WTC11 (cell line): Measurements from ENCODE around the gene PTPRB. TPM values are rescaled to one million over a fixed set of nuclear protein-coding genes. Genes with fewer than 3 reads are reported as not detected.

ENCODE experiments used
- ATAC-seq: fragments of 200-7000 bp; cut with Tn5 transposase; 2 replicates; pipeline ENCODE4 v1.10.0; 2021; ENCODE audit warnings: mild to moderate bottlenecking, moderate library complexity
- CTCF ChIA-PET: fragments of 300-600 bp; sonication (Branson Sonifier 250); formaldehyde crosslinking; loops from one replicate; lab custom pipeline; 2021; ENCODE audit warnings: antibody characterized with exemption; lab: Charles Lee
- POLR2A ChIA-PET: fragments of 350-600 bp; sonication (Branson Sonifier 250); formaldehyde crosslinking; loops from one replicate; lab custom pipeline; 2021; ENCODE audit warnings: antibody characterized with exemption; lab: Charles Lee
- DNase-seq: peaks from one replicate; pipeline ENCODE4 v3.0.0; 2021; ENCODE audit warnings: low spot score
- H3K27ac Mint-ChIP-seq: 2 replicates; pipeline ENCODE4 v1.8.0; 2021; ENCODE audit warnings: mixed read lengths
- H3K27me3 Mint-ChIP-seq: 2 replicates; pipeline ENCODE4 v1.8.0; 2021; ENCODE audit warnings: low read depth, mild to moderate bottlenecking, moderate library complexity, mixed read lengths
- H3K36me3 Mint-ChIP-seq: 2 replicates; pipeline ENCODE4 v1.8.0; 2021; ENCODE audit warnings: mixed read lengths
- H3K4me1 Mint-ChIP-seq: 2 replicates; pipeline ENCODE4 v1.8.0; 2022; ENCODE audit warnings: mixed read lengths
- H3K4me3 Mint-ChIP-seq: 2 replicates; pipeline ENCODE4 v1.8.0; 2021; ENCODE audit warnings: mild to moderate bottlenecking, moderate library complexity, mixed read lengths
- H3K9me3 Mint-ChIP-seq: 2 replicates; pipeline ENCODE4 v1.8.0; 2021; ENCODE audit warnings: mixed read lengths
- ATF1 ChIP-seq: sonication (generic); formaldehyde crosslinking; IDR thresholded peaks from 2 replicates; pipeline ENCODE4 v1.8.1; 2023; ENCODE audit warnings: mild to moderate bottlenecking, moderate library complexity, missing genetic modification reagents
- CBFB ChIP-seq: sonication (generic); formaldehyde crosslinking; IDR thresholded peaks from 2 replicates; pipeline ENCODE4 v1.8.1; 2022; ENCODE audit warnings: mild to moderate bottlenecking, low read depth, missing genetic modification reagents
- ELF4 ChIP-seq: sonication (generic); formaldehyde crosslinking; IDR thresholded peaks from 2 replicates; pipeline ENCODE4 v1.8.1; 2022; ENCODE audit warnings: low read depth, mild to moderate bottlenecking, moderate library complexity, missing genetic modification reagents
- FOXJ3 ChIP-seq: sonication (generic); formaldehyde crosslinking; IDR thresholded peaks from 2 replicates; pipeline ENCODE4 v1.9.0; 2021; ENCODE audit warnings: missing genetic modification reagents, mild to moderate bottlenecking, borderline replicate concordance
- KAT7 ChIP-seq: sonication (generic); formaldehyde crosslinking; IDR thresholded peaks from 2 replicates; pipeline ENCODE4 v1.8.1; 2023; ENCODE audit warnings: missing genetic modification reagents, mild to moderate bottlenecking, borderline replicate concordance
- NFYB ChIP-seq: sonication (generic); formaldehyde crosslinking; conservative IDR thresholded peaks from 2 replicates; pipeline ENCODE4 v1.8.0; 2022; ENCODE audit warnings: low read depth, missing genetic modification reagents
- NR3C1 ChIP-seq: sonication (generic); formaldehyde crosslinking; conservative IDR thresholded peaks from 2 replicates; pipeline ENCODE4 v1.8.1; 2023; ENCODE audit warnings: low read depth, mild to moderate bottlenecking, missing genetic modification reagents
- OVOL2 ChIP-seq: fragments of 250-450 bp; sonication (Bioruptor Pico); IDR thresholded peaks from 2 replicates; pipeline ENCODE4 v1.9.0; 2021; ENCODE audit warnings: mild to moderate bottlenecking, borderline replicate concordance
- RORB ChIP-seq: fragments of 250-450 bp; sonication (Bioruptor Pico); IDR thresholded peaks from 2 replicates; pipeline ENCODE4 v1.9.0; 2021; ENCODE audit warnings: mild to moderate bottlenecking
- SMAD3 ChIP-seq: sonication (generic); formaldehyde crosslinking; IDR thresholded peaks from 2 replicates; pipeline ENCODE4 v1.8.0; 2022; ENCODE audit warnings: missing genetic modification reagents, mild to moderate bottlenecking, borderline replicate concordance
- SMAD4 ChIP-seq: sonication (generic); formaldehyde crosslinking; IDR thresholded peaks from 2 replicates; pipeline ENCODE4 v1.8.0; 2022; ENCODE audit warnings: mild to moderate bottlenecking, missing genetic modification reagents
- ZNF121 ChIP-seq: sonication (generic); formaldehyde crosslinking; IDR thresholded peaks from 2 replicates; pipeline ENCODE4 v1.8.0; 2023; ENCODE audit warnings: missing genetic modification reagents
- ZNF219 ChIP-seq: sonication (generic); formaldehyde crosslinking; IDR thresholded peaks from 2 replicates; pipeline ENCODE4 v1.8.0; 2023; ENCODE audit warnings: missing genetic modification reagents, mild to moderate bottlenecking, borderline replicate concordance
- ZNF263 ChIP-seq: sonication (generic); formaldehyde crosslinking; IDR thresholded peaks from 2 replicates; pipeline ENCODE4 v1.8.1; 2022; ENCODE audit warnings: low read depth, mild to moderate bottlenecking, moderate library complexity, missing genetic modification reagents
- total RNA-seq: library from RNA; stranded (reverse); gene quantifications from 3 replicates; pipeline ENCODE4 v1.2.3, GENCODE V29; 2021
- TF ChIP-seq, protein P1 (sequence below): fragments of 200-600 bp; IDR thresholded peaks from 2 replicates; pipeline ENCODE4 v1.8.0; 2022; ENCODE audit warnings: antibody characterized with exemption
- TF ChIP-seq, protein P2 (sequence below): sonication (generic); formaldehyde crosslinking; IDR thresholded peaks from 2 replicates; pipeline ENCODE4 v1.8.0; 2023; ENCODE audit warnings: missing genetic modification reagents
- TF ChIP-seq, protein P3 (sequence below): sonication (generic); formaldehyde crosslinking; IDR thresholded peaks from 2 replicates; pipeline ENCODE4 v1.8.1; 2022; ENCODE audit warnings: low read depth, mild to moderate bottlenecking, moderate library complexity, missing genetic modification reagents, borderline replicate concordance
- TF ChIP-seq, protein P4 (sequence below): sonication (generic); formaldehyde crosslinking; IDR thresholded peaks from 2 replicates; pipeline ENCODE4 v1.8.1; 2023; ENCODE audit warnings: mild to moderate bottlenecking, missing genetic modification reagents, moderate library complexity
- TF ChIP-seq, protein P5 (sequence below): sonication (generic); formaldehyde crosslinking; IDR thresholded peaks from 2 replicates; pipeline ENCODE4 v1.8.0; 2022; ENCODE audit warnings: mild to moderate bottlenecking, missing genetic modification reagents
- TF ChIP-seq, protein P6 (sequence below): fragments of 250-450 bp; sonication (Bioruptor Pico); IDR thresholded peaks from 2 replicates; pipeline ENCODE4 v1.8.0; 2021; ENCODE audit warnings: mild to moderate bottlenecking

The PTPRB gene
- total RNA-seq, 1 experiment from 2014 or later: 3.3 TPM

DNA sequence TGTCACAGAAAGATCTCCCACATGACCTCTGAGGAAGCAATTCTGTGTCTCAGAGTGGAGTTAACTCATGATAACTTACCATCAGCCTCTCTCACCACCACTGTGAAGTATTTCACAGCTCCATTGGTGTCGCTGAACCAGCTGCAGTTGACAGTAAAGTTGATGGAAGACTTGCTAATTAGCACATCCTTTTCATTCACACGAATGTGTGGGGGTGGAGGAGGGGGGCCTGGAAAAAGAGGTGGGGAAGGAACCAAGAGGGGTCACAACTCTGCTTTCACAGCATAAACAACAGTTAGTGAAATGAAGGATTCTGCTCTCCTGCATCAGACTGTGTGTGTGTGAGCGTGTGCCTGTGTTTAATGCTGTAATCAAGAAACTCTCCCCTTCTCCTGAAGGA, 82.1 kb downstream of the PTPRB start (continued):
- TF ChIP-seq, protein P1, sequence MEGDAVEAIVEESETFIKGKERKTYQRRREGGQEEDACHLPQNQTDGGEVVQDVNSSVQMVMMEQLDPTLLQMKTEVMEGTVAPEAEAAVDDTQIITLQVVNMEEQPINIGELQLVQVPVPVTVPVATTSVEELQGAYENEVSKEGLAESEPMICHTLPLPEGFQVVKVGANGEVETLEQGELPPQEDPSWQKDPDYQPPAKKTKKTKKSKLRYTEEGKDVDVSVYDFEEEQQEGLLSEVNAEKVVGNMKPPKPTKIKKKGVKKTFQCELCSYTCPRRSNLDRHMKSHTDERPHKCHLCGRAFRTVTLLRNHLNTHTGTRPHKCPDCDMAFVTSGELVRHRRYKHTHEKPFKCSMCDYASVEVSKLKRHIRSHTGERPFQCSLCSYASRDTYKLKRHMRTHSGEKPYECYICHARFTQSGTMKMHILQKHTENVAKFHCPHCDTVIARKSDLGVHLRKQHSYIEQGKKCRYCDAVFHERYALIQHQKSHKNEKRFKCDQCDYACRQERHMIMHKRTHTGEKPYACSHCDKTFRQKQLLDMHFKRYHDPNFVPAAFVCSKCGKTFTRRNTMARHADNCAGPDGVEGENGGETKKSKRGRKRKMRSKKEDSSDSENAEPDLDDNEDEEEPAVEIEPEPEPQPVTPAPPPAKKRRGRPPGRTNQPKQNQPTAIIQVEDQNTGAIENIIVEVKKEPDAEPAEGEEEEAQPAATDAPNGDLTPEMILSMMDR: no peak
- TF ChIP-seq, protein P2, sequence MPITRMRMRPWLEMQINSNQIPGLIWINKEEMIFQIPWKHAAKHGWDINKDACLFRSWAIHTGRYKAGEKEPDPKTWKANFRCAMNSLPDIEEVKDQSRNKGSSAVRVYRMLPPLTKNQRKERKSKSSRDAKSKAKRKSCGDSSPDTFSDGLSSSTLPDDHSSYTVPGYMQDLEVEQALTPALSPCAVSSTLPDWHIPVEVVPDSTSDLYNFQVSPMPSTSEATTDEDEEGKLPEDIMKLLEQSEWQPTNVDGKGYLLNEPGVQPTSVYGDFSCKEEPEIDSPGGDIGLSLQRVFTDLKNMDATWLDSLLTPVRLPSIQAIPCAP (CRISPR knock-in tag): no peak
- TF ChIP-seq CBFB (no peak), ZNF121 (CRISPR knock-in tag) (no peak), ZNF263 (CRISPR knock-in tag) (no peak), NFYB (no peak), SMAD4 (CRISPR knock-in tag) (no peak), ELF4 (CRISPR knock-in tag) (no peak), ATF1 (CRISPR knock-in tag) (no peak), KAT7 (CRISPR knock-in tag) (no peak)
- TF ChIP-seq, protein P3, sequence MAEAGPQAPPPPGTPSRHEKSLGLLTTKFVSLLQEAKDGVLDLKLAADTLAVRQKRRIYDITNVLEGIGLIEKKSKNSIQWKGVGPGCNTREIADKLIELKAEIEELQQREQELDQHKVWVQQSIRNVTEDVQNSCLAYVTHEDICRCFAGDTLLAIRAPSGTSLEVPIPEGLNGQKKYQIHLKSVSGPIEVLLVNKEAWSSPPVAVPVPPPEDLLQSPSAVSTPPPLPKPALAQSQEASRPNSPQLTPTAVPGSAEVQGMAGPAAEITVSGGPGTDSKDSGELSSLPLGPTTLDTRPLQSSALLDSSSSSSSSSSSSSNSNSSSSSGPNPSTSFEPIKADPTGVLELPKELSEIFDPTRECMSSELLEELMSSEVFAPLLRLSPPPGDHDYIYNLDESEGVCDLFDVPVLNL: no peak

DNA sequence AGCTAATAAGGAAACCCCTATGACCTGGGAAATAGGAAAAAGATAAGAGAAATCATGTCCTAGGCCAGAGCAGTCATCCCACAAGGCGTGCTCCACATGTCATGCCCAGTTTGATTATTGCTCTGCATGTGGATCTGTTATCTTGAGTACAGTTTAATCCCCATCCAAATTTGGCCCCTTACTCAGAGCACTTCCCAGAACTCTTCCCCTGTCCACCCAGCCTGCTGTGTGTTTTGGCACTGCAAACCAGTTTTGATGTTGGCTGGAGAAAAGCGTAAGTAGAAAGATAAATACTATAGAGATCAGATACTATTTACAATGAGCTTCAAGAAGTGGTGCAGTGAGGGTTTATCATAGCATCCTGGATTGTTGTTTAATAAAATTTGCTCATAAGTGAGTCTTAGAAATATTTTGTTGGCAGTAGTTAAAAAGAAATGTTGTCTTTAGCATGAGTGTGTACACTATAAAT, 83.8 kb downstream of the PTPRB start:
- no peaks in the 10 kb centered on the region; the same call in 1 of the 2 replicates for H3K36me3 Mint-ChIP-seq
- POLR2A ChIA-PET: no interaction called here
- CTCF ChIA-PET: interaction anchor here (0.6 kb wide), 1 partner anchor 674 kb away, joined by 3 read pairs; no protein-coding TSS in a partner anchor
- H3K27ac Mint-ChIP-seq: no peak overlapping the region
- no peak for DNase-seq
- TF ChIP-seq, protein P4, sequence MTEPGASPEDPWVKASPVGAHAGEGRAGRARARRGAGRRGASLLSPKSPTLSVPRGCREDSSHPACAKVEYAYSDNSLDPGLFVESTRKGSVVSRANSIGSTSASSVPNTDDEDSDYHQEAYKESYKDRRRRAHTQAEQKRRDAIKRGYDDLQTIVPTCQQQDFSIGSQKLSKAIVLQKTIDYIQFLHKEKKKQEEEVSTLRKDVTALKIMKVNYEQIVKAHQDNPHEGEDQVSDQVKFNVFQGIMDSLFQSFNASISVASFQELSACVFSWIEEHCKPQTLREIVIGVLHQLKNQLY (CRISPR knock-in tag): no peak
- TF ChIP-seq SMAD4 (CRISPR knock-in tag): no peak
- TF ChIP-seq ZNF219 (CRISPR knock-in tag): no peak
- TF ChIP-seq, protein P5, sequence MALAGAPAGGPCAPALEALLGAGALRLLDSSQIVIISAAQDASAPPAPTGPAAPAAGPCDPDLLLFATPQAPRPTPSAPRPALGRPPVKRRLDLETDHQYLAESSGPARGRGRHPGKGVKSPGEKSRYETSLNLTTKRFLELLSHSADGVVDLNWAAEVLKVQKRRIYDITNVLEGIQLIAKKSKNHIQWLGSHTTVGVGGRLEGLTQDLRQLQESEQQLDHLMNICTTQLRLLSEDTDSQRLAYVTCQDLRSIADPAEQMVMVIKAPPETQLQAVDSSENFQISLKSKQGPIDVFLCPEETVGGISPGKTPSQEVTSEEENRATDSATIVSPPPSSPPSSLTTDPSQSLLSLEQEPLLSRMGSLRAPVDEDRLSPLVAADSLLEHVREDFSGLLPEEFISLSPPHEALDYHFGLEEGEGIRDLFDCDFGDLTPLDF (CRISPR knock-in tag): no peak
- TF ChIP-seq NR3C1 (CRISPR knock-in tag): no peak
- no peak for TF ChIP-seq FOXJ3 (CRISPR knock-in tag)
- TF ChIP-seq, protein P6, sequence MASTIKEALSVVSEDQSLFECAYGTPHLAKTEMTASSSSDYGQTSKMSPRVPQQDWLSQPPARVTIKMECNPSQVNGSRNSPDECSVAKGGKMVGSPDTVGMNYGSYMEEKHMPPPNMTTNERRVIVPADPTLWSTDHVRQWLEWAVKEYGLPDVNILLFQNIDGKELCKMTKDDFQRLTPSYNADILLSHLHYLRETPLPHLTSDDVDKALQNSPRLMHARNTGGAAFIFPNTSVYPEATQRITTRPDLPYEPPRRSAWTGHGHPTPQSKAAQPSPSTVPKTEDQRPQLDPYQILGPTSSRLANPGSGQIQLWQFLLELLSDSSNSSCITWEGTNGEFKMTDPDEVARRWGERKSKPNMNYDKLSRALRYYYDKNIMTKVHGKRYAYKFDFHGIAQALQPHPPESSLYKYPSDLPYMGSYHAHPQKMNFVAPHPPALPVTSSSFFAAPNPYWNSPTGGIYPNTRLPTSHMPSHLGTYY (CRISPR knock-in tag): no peak
- TF ChIP-seq OVOL2 (CRISPR knock-in tag): no peak
- no peak for TF ChIP-seq SMAD3
- TF ChIP-seq RORB (CRISPR knock-in tag): no peak
- TF ChIP-seq, all 79 proteins: peak for 0
- peaks cover 9% of the 10 kb centered on the region for H3K4me1 Mint-ChIP-seq
- H3K4me3 Mint-ChIP-seq: no peak overlapping the region
- no peaks in the 10 kb centered on the region for H3K27me3 Mint-ChIP-seq
- H3K9me3 Mint-ChIP-seq: no peaks in the 10 kb centered on the region
- no peak for ATAC-seq
